Stimulated activated naive CD4-positive, alpha-beta T cell treated with Interleukin-2 at 50 U/mL for 16 hours (primary cell): ENCODE measurements around the gene S100A6.
"Not testable (repeated sequence)": the region's sequence is repeated elsewhere in the genome, so short reads cannot be mapped to it uniquely, and the experiment has no call there.

ENCODE experiments used
- DNase-seq: peaks from one replicate; lab custom pipeline; 2025; lab: John Stamatoyannopoulos, UW

The S100A6 gene

DNA sequence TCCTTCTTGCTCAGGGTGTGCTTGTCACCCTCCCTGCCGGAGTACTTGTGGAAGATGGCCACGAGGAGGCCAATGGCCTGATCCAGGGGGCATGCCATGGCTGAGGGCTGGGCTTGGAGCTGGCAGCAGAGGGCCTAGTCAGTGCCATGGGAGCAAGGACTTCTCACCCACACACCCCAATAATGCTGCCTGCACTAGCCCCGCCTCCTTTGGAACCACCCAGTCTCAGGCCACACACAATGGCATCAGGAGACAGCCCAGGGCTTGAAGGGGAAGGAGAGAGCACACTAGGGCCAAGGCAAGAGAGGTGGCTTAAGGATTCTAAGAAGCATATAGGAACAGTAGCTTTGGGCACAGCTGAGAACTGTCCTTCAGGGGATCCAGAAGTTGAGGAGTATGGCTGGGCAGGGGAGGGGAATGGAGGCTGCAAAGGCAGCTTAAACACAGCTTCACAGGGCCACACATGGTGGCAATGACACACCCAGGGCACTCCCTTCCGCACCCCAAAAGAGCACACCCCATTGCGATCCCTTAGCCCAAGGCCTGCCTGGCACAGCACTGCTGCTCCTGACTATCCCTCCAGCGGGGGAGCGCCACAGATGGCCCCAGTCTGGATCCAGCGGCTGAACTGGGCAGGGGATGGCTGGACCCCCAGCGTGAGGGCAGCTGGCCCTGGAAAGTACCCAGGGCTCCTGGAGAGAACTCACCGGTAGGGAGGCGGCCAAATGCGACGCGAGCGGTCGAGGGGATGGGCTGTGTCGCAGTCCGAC lies at the start of gene S100A6:
TSS of gene S100A6 (minus strand) at position 750 of the 770 bp plus-strand sequence. CDS start at position 98, 652 bp downstream.
- peak; percentile 30 for DNase-seq

DNA sequence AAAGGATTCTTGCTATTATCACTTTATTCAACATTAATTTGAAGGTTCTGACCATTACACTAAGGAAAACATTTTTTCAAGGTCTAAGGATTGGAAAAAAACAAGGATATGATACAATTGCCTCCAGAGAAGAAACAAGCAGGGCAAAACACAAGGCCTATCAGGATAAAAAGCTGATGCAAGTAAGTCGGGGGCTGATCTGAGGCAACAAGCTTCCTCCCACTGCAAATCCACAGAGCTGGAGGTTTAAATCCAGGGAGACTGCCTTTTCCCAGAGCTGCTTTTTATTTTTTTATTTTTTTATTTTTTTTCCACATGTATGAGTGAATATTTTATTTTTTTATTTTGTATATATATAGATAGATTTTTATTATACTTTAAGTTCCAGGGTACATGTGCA lies 49.2 kb upstream of the S100A6 start:
- DNase-seq: no peak

DNA sequence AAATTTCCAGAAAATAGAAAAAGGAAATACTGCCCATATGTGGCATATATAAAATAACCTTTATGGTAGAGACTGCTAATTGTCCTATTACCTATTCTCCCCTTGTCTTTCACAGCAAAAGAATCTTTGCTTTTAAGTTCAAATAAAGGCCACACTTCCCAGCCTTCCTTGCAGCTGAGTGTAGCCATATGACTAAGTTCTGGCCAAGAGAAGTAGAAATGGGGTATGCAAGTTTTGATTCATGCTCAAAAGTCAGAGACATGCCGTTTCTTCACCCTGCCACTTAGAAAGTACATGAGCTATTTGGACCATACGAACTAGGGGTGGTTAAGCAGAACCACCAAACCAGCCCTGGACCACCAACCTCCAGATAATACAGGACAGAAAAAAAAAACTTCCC lies 48.2 kb upstream of the S100A6 start:
- no peak for DNase-seq

DNA sequence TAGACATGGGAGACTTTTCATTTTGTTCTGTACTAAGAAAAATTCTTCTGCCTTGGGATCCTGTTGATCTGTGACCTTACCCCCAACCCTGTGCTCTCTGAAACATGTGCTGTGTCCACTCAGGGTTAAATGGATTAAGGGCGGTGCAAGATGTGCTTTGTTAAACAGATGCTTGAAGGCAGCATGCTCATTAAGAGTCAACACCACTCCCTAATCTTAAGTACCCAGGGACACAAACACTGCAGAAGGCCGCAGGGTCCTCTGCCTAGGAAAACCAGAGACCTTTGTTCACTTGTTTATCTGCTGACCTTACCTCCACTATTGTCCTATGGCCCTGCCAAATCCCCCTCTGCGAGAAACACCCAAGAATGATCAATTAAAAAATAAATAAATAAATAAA lies 47.7 kb upstream of the S100A6 start:
- not testable (repeated sequence) for DNase-seq

DNA sequence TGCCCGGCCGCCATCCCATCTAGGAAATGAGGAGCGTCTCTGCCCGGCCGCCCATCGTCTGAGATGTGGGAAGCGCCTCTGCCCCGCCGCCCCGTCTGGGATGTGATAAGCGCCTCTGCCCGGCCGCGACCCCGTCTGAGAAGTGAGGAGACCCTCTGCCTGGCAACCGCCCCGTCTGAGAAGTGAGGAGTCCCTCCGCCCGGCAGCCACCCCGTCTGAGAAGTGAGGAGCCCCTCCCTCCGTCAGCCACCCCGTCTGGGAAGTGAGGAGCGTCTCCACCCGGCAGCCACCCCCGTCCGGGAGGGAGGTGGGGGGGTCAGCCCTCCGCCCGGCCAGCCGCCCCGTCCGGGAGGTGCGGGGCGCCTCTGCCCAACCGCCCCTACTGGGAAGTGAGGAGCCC lies 47.0 kb upstream of the S100A6 start:
- not testable (repeated sequence) for DNase-seq

DNA sequence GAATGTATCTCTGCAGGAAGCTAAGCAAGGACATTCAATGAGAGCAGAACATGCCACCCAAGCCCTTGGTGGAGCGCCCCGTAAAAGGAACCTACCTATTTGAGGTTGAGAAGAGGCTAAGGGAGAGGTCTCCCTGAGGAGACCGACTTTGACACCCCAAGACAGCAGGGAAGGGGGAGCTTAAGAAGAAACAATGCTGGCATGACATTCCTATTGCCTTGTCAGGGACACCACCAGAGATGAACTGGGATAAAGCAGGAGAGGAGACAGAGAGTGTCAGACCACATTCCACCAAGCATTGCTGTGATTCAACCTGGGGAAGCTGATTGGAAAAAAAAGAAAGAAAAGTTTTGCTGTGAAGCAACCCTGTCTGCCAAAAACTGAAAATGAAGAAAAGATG lies 43.1 kb upstream of the S100A6 start:
- DNase-seq: no peak

DNA sequence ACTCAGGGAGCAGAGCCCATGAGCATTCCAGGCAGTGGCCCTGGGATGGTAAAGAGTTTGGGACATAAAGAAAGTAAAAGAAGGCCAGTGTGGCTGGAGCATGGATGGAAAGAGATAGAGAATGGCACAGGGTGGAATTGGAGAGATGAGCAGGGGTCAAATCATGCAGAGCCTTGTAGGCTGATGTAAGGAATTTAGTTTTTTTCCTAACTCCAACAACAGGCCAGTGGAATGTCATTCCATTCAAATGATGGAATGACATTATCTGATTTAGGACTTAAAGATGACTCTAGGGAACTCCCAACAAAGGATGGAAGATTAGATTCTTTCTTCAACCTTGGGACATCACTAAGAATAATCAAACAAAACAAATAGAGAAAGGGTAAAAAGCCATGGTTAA lies 42.7 kb upstream of the S100A6 start:
- no peak for DNase-seq

DNA sequence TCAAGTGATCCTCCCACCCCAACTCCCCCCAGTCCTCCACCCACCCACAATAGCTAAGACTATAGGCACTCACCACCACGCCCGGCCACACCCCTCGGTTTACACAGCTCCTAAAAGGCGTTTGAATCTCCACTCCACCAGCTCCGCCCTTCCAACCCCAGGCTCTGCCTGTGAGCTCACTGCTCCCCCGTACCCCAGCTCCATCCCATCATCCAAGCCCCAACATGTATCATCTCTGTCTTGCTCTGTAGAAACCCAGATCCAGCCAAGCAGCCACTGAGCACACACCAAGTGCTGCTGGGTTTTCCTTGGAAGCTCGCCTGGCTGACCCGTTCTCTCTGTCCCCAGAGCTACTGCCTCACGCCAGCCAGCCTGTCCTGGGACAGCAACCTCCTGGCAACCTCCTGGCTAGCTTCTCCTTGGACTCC lies 41.8 kb upstream of the S100A6 start:
- no peak for DNase-seq

DNA sequence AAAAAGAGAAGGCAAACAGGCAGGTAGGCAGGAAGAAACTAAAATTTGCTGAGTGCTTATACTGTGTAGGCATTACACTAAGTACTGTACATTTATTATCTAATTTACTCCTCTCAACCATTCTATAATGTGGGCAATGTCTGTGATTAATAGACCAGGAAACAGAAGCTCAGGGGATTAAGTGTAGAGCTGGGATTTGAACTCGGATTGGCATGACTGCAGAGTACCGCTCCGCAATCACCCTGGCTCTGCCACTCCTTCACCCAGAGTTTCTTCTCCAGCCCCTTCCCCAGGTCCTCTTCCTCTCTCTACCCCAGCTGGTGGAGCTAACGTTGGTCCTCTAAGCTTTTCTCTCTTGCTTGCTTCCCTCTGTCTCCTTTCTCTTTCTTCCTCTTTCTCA lies 41.3 kb upstream of the S100A6 start:
- no peak for DNase-seq

DNA sequence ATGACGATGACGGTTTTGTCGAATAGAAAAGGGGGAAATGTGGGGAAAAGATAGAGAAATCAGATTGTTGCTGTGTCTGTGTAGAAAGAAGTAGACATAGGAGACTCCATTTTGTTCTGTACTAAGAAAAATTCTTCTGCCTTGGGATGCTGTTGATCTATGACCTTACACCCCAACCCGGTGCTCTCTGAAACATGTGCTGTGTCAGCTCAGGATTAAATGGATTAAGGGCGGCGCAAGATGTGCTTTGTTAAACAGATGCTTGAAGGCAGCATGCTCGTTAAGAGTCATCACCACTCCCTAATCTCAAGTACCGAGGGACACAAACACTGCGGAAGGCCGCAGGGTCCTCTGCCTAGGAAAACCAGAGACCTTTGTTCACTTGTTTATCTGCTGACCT lies 39.7 kb upstream of the S100A6 start:
- not testable (repeated sequence) for DNase-seq

DNA sequence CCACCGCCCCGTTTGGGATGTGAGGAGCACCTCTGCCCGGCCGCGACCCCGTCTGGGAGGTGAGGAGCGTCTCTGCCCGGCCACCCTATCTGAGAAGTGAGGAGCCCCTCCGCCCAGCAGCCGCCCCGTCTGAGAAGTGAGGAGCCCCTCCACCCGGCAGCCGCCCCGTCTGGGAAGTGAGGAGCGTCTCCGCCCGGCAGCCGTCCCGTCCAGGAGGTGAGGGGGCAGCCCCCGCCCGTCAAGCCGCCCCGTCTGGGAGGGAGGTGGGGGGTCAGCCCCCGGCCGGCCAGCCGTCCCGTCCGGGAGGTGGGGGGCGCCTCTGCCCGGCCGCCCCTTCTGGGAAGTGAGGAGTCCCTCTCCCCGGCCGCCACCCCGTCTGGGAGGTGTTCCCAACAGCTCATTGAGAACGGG lies 39.3 kb upstream of the S100A6 start:
- not testable (repeated sequence) for DNase-seq

DNA sequence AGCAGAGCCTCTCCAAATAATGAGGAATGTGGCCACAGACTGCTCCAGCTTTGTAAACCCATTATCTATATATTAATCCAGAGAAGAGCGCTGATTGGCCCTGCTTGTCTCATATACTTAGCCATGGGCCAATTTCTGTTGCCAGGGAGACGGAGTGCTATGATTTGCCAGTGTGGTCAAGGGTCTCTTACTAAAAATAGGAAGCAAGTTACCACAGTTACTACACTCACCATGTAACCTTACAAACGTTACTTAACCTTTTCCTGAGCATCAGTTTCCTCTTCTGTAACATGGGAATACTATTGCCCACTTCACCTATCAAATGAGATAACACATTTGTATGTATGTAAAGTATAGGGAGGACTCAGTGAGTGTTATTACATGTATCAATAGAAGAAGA lies 37.6 kb upstream of the S100A6 start:
- no peak for DNase-seq

DNA sequence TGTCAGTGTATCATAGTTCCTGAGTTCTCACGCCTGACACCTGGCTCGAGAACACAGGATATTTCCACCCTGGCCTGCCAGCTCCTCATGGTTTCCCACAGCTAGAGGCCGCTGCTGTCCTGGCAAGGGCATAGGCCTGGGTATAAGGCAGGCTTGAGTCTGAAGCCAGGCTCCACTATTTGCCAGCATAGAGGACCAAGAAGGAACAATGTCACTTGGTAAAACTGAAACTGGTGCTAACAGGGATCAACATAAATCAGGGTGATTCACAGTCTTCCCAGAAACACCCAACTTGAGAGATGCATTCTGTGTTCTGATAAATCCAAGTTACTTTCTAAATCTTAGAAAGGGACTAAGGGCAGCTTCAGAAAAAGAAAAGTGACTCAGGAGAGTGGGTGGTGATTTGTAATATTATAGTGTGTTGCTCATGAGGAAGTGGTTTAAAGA lies 36.8 kb upstream of the S100A6 start:
- DNase-seq: peak; percentile 36

DNA sequence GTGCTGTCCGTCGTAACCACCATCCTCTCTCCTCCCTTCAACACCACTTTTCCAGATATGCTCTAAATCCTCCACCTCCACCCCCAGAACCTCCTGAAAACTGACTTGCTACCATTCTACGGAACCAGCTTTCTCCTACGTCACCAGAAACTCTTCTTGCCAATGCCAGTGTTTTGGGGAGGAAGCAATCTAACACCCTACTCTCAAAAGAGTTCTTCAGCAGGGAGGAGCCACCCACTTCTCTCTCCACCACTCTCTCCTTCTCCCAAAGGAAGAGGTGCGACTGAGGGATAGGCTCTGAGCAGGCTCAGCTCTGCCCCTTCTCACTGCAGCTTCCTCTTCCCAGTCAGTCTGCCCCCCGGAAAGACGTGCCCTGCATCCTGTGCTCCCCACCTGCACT lies 35.9 kb upstream of the S100A6 start:
- no peak for DNase-seq

DNA sequence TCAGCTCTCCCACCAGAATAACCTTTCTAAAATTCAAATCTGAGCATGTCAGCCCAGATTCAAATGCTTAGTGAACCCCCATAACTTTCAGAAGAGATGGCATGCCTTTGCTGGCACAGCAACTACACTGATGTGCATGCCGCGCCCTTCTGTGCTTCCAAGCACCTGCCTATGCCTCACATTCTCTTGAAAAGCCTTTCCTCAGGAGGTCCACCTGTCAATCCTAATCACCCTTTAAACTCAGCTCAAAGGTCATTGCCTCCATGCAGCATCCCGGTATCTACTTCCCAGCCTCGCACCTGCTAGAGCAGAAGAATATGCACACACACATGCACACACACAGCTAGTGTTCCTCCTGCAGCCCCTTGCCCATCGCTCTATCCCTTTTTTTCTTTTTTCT lies 35.1 kb upstream of the S100A6 start:
- DNase-seq: no peak

DNA sequence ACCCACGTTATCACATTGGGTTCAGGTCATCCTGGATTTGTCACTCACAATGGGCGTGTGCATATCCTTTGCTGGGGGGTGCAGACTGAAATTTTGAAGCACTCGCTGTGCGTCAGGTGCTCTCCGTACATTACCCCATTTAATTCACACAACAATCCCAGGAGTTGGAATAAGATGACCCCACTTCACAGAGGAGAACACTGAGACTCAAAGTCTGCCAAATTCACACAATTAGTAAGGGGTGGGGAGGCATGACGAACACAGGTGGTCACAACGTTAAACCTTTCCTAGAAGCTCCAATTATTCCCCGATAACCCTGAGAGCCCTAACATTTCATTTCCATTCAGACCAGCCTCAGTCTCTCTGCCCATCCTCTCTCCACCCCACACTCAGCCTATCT lies 33.7 kb upstream of the S100A6 start:
- DNase-seq: no peak

DNA sequence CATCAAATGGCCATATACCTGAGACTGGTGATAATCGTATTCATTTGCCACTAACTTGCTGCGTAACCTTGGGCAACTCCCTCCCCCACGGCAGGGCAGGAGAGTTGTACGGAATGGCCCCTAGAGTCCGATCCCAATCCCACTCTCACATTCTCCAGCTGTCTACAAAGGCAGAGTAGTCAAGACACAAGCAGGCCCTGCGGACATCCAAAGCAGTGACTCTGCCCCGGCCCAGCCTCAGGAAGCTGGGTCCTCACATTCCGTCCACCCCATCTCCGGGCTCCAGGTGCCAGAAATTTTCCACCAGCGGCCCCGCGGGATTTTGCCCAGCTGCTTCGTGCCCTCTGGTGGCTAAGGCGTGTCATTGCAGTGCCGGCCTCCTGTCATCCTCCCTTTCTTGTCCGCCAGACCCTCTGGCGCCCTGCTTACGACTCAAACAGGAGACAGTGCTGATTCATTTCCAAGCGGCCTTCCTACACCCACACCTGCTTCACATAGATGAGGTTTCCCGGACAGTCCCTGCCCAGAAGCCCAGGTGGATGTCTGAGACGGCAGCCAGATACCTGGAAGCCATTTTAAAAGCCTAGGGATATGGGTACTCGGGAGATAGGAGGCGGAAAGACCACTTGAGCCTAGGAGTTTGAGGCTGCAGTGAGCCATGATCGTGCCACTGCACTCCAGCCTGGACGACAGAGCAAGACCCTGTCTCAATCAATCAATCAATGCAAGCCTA lies 32.7 kb upstream of the S100A6 start:
- DNase-seq: peak; percentile 72

DNA sequence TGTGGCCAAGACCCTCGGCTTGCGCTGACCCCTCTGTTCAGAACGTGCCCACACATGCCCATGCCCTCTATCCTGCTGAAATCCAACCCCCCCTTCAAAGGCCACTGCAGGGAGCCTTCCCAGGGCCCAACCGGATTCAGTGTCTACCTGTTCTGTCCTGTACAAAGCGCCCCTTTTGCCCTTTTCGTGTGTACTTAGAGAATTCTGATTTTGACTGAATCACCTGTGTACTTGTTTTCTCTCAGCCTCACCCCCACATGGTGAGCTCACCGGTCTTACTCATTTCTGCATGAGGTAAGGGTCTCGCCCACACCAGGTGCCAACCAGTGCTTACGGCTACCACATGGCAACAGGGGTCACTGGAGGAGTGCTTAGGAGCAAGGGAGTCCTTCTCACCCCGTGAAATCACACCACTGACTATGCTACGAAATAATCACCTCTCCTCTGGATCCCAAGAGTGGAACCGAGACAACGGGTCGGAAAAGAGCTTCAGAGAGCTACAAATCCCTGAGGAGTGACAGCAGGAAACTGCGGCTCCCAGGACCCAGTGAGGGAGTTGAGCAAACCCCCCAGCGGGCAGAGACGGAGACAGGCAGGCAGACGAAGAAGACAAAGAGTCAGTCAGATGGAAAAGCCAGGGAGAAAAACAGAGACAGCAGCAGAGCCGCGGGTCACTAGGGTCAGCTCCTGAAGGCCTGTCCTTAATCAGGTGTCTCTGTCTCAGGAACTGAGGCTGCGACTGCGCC lies 32.0 kb upstream of the S100A6 start:
- peak; percentile 48 for DNase-seq

DNA sequence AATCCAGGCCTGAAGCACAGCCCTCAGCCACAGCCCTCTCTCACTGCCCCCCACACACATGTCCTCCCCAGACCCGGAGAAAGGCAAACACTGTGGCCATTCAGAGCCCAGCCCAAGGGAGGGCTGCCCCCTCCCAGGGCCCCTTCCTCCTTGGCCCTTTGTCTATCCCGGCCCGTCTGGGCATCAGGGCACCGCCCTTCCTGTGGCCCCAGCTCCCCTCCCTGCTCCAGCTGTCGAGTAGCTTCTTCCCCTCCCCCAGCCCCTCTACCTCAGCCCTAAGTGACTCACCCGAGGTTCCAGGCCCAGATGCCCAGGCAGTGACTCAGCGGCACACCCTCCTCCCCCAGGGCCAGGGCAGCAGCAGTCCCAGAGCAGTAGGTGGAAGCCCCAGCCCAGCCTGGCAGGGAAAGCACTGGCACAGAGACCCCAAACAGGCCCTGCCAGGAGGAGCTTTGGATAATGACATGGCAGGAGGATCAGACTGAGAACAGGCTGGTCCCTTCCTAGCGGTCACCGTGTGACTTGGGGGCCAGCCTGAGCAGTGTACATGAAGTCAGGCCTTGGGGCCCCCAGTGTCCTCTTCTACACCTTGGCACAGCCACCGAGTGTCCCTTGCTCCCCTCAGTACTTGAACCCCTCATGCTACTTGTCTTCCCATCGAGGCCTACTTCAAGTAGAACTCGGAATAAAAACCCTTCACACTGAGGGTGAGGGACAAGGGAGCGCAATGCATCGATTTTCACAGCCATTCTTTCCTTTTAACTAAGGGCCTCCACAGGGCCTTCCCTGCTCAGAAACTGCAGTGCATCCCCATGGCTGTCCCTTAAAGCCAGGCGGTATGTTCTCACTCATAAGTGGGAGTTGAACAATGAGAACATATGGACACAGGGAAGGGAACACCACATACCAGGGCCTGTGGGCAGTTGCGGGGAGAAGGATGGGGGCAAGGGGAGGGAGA lies 30.9 kb upstream of the S100A6 start:
- peak; percentile 90 for DNase-seq

DNA sequence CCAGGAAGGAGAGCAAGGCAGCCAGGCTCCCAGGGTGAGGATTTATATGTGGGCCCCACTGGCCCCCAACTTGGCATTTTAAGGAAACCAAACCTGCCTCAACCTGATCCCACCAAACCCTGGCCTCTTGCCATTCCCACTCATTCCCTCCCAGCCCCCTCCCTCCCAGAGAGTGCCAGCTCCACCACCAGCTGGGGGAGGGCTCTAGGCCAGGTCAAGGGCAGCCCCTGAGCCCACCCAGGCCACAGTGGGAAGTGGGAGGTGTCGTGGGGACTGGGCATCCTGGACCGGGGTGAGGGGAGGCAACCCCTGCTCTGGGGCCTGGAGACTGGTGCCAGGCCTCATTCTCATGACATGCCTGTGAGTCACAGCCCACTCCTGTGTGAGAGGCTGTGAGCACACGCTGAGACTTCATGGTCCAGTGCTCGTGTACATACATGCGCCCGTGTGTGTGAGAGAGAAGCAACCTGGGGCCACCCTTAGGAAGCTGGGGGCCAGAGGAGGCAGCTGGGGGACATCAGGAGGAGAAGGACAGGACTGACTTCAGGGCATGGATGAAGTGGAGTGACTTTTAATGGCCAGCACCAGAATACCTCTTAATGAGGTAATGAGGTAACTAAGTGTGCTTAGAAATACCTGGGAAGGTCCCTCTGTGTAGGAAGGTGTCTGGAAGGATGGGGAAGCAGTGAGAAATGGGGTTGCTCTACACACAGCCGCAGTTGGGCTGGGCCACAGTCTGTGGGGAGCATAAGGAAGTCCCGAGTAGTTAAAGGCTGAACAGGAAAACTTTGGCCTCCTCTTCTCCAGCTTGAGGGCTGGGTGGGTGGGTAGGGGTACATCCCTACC lies 30.0 kb upstream of the S100A6 start, which contains the start of gene S100A2:
TSS of gene S100A2 (minus strand) at position 316 of the 846 bp plus-strand sequence. CDS start 1,967 bp downstream, outside the sequence.
- peak; percentile 62 for DNase-seq
